Neutrophil (primary cell): ENCODE results near the gene PCDH18.
"Not testable (repeated sequence)": the region's sequence is repeated elsewhere in the genome, so short reads cannot be mapped to it uniquely, and the experiment has no call there.

Source experiments
- H3K27ac ChIP-seq: fragments of 200-600 bp; sonication (generic); 2 replicates; pipeline ENCODE4 v1.5.1; 2016; ENCODE audit warnings: mild to moderate bottlenecking, moderate library complexity
- H3K27me3 ChIP-seq: fragments of 200-600 bp; sonication (generic); 2 replicates; pipeline ENCODE4 v1.6.0; 2016; ENCODE audit warnings: mild to moderate bottlenecking
- H3K36me3 ChIP-seq: fragments of 200-600 bp; sonication (generic); 2 replicates; pipeline ENCODE4 v1.5.1; 2017
- H3K4me1 ChIP-seq, 2 experiments: fragments of 200-600 bp in 1 of 2; sonication (generic) in 1 of 2; 1 replicate in 1 of 2; 2 replicates in 1 of 2; pipeline versions ENCODE4 v1.5.1 to v1.6.1; 2013 to 2016; ENCODE audit warnings: low read depth in 1 of 2, low read length in 1 of 2, mild to moderate bottlenecking in 1 of 2, moderate library complexity in 1 of 2; ENCODE audit not compliant: control insufficient read depth in 1 of 2, insufficient read depth in 1 of 2
- H3K4me3 ChIP-seq, 2 experiments: fragments of 200-600 bp in 1 of 2; sonication (generic) in 1 of 2; 1 replicate in 1 of 2; 2 replicates in 1 of 2; pipeline ENCODE4 v1.5.1; 2013 to 2016; ENCODE audit warnings: low read depth in 1 of 2, low read length in 1 of 2, mild to moderate bottlenecking in 1 of 2, moderate library complexity in 1 of 2
- H3K9me3 ChIP-seq: fragments of 200-600 bp; sonication (generic); 2 replicates; pipeline ENCODE4 v1.5.1; 2016
- CTCF ChIP-seq: fragments of 200-600 bp; sonication (generic); IDR thresholded peaks from 2 replicates; pipeline ENCODE4 v1.5.1; 2016; ENCODE audit warnings: antibody characterized with exemption

The PCDH18 gene

GRCh38 chr4:137541181-137541580, 8.9 kb upstream of the PCDH18 start:
- no peak for TF ChIP-seq CTCF
- H3K27me3 ChIP-seq: no peaks in the 10 kb centered on the region
- H3K4me3 ChIP-seq: no peak overlapping the region
- H3K4me1 ChIP-seq: no peaks in the 10 kb centered on the region
- H3K9me3 ChIP-seq: no peaks in the 10 kb centered on the region
- no peak overlapping the region for H3K27ac ChIP-seq
- no peaks in the 10 kb centered on the region for H3K36me3 ChIP-seq

- no peak for TF ChIP-seq CTCF
- H3K36me3 ChIP-seq: no peaks in the 10 kb centered on the region
- H3K4me1 ChIP-seq: no peaks in the 10 kb centered on the region
- H3K4me3 ChIP-seq: no peak overlapping the region
- no peak overlapping the region for H3K27ac ChIP-seq
- no peaks in the 10 kb centered on the region for H3K9me3 ChIP-seq
- H3K27me3 ChIP-seq: no peaks in the 10 kb centered on the region
Measured at GRCh38 chr4:137540356-137540755, 8.1 kb upstream of the PCDH18 start.

DNA sequence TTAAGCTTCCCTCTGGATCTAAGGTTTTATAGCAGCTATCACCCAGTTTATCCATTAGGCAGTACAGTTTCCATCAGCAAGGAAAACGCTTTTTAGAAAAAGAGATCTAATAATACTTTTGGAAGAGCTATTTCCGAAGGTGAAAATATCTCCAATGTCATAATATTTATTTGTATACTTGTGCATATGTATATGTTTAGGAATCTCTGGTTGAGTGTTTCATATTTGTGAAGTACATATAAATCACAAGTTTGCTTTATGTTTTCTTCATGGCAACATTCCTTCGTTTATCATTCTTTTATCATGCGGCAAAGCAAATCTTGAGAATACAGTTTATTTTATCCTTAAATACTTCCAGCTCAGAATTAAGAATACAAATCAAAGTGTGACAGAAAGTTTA, 6.2 kb upstream of the PCDH18 start:
- H3K4me3 ChIP-seq: no peak overlapping the region
- H3K36me3 ChIP-seq: no peaks in the 10 kb centered on the region
- no peak overlapping the region for H3K27ac ChIP-seq
- TF ChIP-seq CTCF: no peak
- H3K9me3 ChIP-seq: no peaks in the 10 kb centered on the region
- H3K4me1 ChIP-seq: no peaks in the 10 kb centered on the region
- no peaks in the 10 kb centered on the region for H3K27me3 ChIP-seq

GRCh38 chr4:137537807-137538206, 5.5 kb upstream of the PCDH18 start:
- not testable (repeated sequence) for H3K27me3 ChIP-seq

DNA sequence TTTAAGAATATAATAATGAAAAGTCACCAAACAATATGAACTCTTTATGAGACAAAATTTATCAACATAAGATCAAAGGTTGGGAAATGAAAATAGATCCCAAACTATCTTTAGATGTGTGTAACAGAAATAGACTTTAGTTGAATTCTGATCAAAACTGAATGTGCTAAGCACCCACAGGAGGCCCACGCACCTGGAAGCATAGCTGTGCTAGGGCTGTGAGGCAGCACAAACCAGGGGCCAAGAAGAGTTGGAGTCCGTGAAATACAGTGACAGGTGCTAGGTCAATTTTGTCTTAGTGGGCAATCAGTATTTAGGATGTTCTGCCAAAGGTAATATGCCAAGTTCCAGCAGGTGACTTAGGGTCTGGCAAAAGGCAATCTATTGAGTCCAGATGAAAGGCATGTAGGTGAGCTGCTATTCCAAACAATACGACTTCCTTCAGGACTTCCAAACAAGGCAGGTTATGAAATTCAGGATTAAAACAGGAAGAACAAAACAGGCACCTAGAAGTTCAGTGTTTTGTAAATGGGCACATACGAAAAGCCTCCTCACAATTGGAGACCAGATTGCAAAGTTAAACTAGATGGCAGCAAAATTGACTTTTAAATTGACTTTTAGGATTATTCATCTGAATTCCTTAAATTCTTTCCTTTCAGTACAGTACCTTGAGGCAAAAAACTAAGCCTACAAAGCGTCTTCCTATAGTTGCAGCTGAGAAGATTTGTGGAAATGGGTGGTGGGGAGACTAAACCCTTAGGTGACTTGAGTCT, 4.7 kb upstream of the PCDH18 start:
- Histone ChIP-seq H3K27ac (no peak overlapping the region), H3K4me1 (no peaks in the 10 kb centered on the region), H3K36me3 (no peaks in the 10 kb centered on the region), H3K9me3 (no peaks in the 10 kb centered on the region), H3K27me3 (peaks cover 10% of the 10 kb centered on the region), H3K4me3 (no peak overlapping the region)
- no peak for TF ChIP-seq CTCF

More at GRCh38 chr4:137537807-137538206, 5.5 kb upstream of the PCDH18 start:
- not testable (repeated sequence) for H3K36me3 ChIP-seq, H3K9me3 ChIP-seq, H3K4me1 ChIP-seq, H3K27ac ChIP-seq, H3K4me3 ChIP-seq

DNA sequence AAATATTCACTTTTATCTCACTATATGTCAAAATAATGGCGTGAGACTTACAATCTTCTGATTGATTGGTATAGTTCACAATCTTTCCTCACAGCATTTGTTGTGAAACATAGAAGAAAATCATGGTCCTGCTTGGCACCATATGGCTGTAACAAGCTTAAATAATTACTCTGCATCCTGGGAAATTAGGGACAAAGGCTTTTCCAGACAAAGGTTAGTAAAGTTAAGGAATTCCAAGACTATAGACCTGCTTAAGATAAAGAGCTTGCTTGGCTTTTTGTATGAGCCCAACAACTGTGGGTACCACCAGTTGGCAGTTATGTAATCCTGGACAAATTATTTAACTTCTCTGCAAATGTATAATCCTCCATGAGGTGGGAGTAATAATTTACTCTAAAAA, 3.4 kb upstream of the PCDH18 start:
- Histone ChIP-seq H3K36me3 (no peaks in the 10 kb centered on the region), H3K27ac (no peak overlapping the region)
- TF ChIP-seq CTCF: no peak

More for the DNA sequence above, 3.4 kb upstream of the PCDH18 start:
- peaks cover 10% of the 10 kb centered on the region for H3K27me3 ChIP-seq
- no peak overlapping the region for H3K4me3 ChIP-seq
- H3K4me1 ChIP-seq: no peaks in the 10 kb centered on the region
- no peaks in the 10 kb centered on the region for H3K9me3 ChIP-seq
